Daoy (cell line): ENCODE results near the gene IPP. TPM values are rescaled to one million over a fixed set of nuclear protein-coding genes. Genes with fewer than 3 reads are reported as not detected.
"Not testable (repeated sequence)": the region's sequence is repeated elsewhere in the genome, so short reads cannot be mapped to it uniquely, and the experiment has no call there.

Experiments used
- DNase-seq: peaks from one replicate; pipeline ENCODE4 v3.0.0-alpha.2; 2015; ENCODE audit warnings: low read depth
- total RNA-seq: library from RNA; depleted of rRNA; stranded (reverse); fragments of >200 nt; shearing (Covaris generic); gene quantifications from 2 replicates; pipeline ENCODE4 v1.2.3, GENCODE V29; 2014; rRNA removed

Gene IPP
- 9.0 and 9.7 TPM in 2 replicates for total RNA-seq

DNA sequence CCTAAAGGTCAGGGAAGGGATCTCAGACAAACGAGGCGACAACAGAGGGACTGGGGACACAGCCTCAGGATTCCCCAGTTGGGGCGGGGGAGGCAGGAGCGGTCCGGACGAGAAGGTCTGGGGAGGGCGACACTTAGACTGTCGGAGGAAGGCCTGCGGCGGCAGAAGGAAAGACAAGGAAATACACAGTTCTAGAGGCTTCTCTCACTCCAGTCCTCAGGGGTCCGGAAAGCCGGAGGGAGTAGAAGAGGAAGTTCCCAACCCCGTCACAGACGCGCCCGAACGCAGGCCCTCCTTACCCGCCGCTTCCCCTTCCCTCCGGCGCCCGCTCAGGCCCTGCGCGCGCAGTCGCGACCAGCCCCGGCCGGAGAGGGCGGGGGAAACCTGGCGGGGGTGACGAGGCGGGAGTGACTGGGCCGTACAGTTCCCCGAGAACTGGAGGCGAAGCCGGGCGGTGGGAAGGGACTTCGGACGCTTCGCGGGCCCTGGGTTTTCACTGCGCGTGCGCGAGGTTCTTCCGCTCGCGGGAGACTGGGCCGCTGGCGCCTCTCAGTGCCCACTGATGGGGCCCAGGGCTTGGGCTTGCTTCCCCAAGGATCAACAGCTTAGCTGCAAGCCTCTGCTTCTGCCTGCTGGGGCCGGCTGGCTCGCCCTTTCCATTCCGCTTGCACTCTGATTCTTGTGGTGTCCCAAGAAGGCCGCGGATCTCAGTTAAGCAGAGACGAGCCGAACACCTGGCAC, at the start of gene IPP:
TSS of gene IPP (minus strand) at position 356 of the 741 bp plus-strand sequence. CDS start 4,242 bp downstream, outside the sequence.
- peak; percentile 98 for DNase-seq

DNA sequence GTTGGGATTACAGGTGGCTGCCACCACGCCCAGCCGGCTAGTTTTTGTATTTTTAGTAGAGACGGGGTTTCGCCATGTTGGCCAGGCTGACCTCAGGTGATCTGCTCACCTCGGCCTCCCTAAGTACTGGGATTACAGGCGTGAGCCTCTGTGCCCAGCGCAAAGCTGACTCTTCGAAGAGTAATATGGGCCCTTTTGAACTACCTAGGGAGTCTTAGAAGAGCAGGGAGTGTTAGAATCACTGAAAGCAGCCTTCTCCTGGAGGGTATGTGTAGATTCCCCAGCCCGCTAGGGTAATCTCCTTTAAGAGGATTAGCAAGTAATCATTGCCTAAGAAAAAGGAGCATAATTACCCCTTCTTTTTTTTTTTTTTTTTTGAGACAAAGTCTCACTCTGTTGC, 46.5 kb upstream of the IPP start:
- no peak for DNase-seq

DNA sequence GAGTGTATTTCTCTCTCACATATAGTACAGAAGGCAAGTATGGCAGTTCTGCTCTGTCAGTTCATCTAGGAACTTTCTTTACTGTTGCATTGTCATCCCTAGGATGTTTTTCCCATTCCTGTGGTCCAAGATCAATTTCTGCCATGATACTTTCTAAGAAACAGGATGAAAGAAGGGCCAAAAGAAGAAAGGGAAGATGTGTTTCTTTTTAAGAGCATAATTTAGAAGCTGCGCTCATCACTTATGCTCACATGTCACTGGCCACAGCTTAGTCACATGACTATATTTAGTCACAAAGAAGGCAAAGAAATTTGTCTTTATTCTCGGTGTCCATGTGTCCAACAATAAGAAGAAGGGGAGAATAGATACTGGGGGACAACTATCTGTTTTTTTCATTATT, 45.9 kb upstream of the IPP start:
- no peak for DNase-seq

DNA sequence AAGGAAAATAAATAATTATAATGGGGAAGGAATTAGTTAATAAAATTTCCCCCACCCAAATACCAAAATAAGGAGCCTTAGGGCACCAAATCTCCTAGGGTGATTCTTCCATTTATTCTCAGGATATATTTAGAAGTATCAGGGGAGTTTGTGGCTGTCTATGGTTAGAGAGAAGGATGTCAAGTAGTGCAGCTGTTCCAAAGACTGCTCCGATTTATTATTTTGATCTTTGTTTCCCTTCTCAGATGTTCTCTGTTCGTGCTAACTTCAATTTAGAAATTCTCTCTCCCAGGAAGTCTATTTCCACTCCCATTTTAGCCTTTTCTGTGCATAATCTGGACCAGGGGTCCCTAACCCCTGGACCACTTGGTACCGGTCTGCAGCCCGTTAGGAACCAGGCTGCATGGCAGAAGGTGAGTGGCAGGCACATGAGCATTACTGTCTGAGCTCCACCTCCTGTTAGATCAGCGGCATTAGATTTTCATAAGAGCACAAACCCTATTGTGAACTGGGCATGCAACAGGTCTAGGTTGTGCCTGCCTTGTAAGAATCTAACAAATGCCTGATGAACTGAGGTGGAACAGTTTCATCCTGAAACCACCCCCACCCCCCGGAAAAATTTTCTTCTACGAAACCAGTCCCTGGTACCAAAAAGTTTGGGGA, 43.6 kb upstream of the IPP start:
- no peak for DNase-seq

DNA sequence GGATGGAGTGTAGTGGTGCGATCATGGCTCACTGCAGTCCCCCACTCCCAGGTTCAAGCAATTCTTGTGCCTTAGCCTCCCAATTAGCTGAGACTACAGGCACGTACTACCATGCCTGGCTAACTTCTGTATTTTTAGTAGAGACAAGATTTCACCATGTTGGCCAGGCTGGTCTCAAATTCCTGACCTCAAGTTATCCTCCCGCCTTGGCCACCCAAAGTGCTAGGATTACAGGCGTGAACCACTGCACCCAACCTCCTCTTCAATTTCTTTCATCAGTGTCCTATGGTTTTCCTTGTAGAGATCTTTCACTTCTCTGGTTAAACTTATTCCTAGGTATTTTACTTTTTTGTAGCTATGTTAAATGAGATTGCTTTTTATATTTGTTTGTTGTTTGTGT, 42.3 kb upstream of the IPP start:
- no peak for DNase-seq

DNA sequence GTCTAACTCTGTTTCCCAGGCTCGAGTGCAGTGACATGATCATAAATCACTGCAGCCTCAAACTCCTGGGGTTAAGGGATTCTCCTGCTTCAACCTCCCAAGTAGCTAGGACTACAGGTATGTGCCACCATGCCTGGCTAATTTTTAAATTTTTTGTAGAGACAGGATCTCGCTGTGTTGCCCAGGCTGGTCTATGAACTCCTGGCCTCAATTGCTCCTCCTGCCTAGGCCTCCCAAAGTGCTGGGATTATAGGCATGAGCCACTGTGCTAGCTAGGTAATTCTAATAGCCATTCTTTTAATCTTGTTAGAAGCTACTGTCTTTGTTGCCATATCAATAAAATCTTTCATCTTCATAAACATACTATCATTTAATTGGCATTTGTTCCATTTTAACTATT, 39.1 kb upstream of the IPP start:
- no peak for DNase-seq

DNA sequence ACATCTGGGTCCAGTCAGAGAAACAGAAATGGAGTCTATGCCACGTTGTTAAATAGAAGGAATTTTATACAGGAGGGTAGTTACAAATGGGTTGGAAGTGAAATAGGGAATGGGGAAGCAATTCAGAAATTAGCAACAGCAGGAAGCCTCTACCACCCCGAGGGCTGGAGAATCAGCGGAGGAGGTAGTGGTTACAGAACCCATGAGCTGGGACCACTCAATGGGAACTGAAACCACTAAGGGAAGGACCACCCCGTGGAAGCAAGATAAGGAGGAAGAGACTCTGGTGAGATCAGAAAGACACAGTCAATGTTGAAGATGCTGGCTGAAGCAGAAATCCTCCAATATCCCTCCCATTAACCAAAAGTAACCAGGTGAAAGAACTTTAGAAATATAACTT, 37.5 kb upstream of the IPP start:
- no peak for DNase-seq

DNA sequence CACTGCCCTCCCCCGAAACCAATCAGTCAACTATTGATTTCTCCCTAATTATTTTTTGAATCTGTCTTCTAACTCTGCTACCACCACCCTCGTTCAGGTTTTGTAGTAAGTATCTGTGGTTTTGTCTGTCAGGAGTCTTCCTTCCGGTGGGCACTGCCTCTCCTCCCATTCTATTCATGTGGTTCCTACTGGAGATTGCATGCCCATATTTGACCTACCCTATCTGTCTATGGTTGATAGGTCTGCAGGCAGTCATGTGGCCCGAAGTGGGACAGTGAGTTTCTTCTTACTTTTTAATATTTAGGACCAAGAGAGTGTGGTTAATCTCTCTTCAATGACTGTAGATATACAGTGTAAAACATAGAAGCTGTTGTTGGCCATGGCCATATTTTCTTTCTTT, 35.1 kb upstream of the IPP start:
- DNase-seq: no peak

DNA sequence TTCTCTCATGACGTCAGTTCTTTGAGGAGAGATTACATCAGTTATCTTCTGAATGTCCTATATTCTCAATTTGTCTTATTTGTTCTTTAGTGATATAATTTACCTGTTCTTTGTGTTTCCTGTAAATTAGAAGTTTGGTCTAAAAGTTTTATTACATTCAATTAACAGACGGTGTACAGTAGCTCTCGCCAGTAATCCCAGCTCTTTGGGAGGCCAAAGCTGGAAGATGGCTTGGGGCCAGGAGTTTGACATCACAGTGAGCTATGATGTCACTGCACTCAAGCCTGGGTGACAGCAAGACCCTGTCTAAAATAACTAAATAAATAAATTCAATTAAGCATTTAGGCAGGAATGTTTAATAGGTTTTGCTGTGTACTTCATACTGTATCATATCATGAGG, 25.3 kb upstream of the IPP start:
- no peak for DNase-seq

DNA sequence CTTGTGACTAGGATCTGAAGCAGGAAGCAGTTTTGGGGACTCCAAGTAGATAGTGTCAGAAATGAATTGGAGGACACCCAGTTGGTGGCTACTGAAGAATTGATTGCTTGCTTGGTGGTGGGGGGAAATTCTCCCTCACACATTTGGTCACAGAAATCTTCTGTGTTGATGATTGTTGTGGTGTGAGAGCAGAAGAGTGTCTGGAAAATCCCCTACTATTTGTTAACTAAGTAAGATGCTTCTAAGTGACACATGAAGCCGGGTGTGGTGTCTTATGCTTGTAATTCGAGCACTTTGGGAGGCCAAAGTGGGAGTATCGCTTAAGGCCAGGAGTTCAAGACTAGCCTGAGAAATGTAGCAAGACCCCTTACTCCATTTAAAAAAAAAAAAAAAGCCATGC, 22.5 kb upstream of the IPP start:
- no peak for DNase-seq

DNA sequence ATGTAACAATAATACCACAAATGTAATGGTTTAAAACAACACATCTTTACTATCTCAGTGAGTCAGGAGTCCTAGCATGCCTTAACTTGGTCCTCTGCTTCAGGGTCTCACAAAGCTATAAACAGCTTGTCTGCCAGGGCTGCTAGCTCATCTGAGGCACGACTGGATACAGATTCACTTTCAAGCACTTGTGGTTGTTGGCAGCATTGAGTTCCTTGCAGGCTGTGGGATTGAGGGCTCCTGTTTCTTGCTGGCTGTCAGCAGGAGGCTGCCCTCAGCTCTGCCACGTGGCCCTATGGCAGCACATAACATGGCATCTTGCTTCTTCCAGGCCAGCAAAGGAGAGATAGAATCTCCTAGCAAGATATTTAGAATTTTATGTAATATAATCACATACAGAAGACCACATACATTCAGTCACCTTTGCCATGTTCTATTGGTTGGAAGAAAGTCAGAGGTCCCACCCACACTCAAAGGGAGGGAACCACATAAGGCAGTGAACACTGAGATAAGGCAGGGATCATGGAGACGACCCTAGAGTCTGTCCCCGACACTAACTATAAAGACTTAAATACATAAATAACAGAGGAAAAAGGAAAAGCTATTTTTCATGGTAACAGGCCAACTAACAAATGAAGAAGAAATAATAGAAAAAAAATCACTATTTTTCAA, 18.9 kb upstream of the IPP start:
- DNase-seq: peak; percentile 81

DNA sequence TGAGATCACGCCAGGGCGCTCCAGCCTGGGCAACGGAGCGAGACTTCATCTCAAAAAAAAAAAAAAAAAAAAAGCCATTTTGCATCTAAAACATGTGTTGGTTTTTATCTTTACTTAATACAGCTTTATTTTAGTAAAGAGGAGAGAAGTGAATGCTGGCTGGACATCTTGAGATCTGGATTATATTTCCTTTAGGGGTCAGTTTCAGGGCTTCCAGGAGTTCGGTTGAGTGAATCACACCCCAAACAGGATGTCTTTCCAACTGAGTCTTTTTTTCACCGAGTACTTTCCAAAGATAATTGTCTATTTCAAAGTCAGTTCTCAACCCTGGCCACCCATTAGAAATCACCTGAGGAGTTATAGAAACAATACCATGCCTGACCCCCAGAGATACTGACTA, 16.6 kb upstream of the IPP start:
- peak; percentile 60 for DNase-seq

DNA sequence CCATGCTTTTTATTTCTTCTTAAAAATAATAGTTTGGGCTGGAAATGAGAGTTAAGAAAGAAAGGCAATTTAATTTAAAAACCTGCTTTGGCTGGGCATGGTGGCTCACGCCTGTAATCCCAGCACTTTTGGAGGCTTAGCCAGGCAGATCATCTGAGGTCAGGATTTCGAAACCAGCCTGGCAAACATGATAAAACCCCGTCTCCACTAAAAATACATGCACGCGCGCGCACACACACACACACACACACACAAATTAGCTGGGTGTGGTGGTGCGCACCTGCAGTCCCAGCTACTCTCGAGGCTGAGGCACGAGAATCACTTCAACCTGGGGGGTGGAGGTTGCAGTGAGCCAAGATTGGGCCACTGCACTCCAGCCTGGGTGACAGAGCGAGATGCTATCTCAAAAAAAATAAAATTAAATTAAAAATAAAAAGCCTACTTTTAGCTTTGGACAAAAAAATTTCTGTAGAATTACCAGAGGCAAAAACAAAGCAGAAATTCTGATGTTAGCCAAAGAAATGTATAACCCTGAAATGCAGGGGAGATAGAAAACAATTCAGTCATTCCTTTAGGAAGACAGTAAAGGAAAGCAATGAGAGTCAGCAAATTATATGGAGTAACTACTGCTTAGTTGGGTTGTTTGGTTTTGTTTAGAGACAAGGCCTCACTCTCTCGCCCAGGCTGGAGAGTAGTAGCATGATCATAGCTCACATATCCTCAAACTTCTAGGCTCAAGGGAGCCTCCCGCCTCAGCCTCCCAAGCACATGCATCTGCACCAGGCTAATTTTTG, 15.7 kb upstream of the IPP start:
- DNase-seq: no peak

DNA sequence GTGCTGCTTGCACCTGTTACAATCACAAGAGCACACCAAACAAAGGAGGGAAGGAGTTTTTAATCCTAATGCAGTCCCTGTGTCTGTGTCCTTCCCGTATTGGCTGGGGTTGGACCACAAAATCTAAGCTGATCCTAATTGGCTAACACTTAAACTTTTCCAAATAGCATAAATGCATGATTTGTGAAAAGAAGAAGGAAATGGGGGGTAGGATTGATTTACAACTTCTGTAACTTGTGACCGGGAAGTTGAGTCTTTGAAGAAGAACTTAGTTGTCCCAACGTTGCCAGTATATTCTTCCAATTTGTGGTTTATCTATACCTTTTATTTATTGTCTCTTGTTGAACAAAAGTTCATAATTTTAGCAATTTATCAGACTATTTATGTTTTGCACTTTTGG, 11.8 kb upstream of the IPP start:
- no peak for DNase-seq

DNA sequence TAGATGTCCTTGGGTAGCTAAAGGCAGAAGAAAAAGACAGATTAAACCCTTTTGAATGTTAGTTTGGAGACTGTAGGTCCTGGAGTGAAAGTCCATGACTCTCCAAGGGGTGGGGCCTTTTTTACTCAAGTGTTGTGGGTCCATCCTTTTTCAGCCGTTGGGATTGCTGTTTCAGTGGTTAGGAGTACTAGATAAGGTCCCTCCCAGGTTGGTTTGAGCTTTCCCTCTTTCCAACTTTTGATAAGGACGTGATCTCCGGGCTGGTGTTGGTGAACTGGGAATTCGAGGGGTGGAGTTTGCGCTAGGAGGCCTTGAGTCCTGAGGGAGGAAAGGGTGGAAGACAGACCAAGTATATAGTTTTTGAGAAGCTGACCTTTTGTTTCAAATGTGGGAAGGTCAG, 5.2 kb upstream of the IPP start:
- DNase-seq: no peak

DNA sequence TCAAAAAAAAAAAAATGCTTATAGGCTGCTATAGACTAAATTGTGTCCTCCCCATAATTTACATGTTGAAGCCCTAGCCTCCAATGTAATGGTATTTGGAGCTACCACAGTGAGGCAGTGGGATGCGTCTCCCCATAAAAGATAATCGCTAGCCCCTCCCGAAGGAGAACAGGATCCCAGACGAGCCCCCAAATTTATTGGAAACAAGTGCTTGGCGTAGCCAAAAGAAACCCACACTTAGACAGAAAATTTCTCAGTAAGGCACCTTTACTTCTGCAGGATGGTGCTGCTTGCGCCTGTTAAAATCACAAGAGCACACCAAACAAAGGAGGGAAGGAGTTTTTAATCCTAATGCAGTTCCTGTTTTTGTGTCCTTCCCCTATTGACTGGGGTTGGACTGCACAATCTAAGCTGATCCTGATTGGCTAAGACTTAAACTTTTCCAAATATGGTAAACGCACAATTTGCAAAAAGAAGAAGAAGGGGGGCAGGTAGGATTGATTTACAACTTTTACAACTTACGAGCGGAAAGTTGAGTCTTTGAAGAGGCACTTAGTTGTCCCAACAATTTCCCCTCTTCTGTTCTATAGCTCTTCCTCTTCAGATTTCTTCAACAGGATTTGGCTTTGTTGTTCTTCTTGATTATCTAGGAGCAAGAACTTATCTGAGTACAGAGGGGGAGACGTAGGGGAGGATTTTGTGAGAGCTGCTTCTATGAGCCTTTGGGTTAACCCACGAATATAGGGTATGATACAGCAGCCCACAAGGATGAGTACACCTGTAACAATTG, 3.0 kb upstream of the IPP start:
- DNase-seq: no peak

DNA sequence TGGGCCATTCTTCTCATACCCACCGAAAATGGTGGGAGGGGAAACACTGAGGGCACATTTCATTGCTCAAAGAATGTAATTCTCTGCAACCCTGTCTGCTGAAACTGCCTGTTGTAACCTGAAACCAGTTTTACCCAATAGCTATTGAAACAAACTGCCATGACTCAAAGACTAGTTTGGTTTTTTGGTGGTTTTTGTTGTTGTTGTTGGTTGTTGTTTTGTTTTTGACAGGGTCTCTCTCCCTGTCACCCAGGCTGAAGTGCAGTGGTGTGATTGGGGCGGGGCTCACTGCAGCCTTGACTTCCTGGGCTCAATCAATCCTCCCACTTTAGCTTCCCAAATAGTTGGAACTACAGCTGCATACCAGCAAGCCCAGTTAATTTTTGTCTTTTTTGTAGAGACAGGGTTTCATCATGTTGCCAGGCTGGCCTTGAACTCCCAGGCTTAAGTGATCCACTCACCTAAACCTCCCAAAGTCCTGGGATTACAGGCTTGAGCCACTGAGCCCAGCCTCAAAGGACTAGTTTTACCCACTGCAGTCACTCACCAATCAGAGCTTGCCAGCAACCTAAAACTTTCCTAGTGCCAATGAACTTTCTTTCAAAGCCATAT, 2.1 kb upstream of the IPP start:
- DNase-seq: no peak

DNA sequence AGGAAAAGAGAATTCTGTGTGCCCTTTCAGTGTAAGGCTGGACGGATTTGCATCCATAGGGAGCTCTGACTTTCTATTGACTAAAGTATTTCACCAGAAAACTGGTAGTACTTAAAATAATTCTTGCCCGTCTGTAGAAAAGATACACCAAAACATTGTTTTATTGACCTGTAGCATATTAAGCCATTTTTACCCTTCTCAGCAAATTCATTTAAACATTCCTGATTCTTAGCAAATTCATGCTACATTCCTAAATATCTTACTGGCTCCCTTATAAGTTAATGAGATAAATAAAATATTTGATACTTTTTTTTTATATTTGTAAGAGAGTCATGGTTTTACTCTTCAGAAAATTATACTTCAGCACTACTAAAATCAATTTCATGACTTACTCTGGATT, 1.6 kb upstream of the IPP start:
- DNase-seq: no peak

DNA sequence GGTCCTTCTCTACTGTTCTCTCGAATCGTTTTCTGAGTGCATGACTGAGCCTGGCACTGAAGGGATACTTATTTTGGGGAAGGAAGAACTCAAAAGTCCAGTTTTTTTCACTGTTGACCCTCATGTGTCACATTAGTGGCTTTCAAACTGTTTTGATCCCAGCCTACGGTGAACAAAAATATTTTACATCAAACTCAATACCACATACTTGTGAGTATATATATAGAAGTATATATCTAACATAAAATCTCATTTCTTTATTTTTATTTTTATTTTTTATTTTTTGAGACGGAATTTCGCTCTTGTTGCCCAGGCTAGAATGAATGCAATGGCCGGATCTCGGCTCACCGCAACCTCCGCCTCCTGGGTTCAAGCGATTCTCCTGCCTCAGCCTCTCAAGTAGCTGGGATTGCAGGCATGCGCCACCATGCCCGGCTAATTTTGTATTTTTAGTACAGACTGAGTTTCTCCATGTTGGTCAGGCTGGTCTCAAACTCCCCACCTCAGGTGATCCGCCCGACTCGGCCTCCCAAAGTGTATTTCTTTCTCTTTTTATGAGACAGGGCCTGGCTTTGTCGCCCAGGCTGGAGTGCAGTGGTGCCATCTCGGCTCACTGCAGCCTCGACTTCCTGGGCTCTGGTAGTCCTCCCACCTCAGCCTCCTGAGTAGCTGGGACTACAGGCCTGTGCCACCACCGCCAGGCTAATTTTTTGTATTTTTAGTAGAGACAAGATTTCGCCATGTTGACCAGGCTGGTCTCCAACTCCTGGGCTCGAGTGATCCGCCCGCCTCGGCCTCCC, 786 bp upstream of the IPP start:
- DNase-seq: not testable (repeated sequence)

DNA sequence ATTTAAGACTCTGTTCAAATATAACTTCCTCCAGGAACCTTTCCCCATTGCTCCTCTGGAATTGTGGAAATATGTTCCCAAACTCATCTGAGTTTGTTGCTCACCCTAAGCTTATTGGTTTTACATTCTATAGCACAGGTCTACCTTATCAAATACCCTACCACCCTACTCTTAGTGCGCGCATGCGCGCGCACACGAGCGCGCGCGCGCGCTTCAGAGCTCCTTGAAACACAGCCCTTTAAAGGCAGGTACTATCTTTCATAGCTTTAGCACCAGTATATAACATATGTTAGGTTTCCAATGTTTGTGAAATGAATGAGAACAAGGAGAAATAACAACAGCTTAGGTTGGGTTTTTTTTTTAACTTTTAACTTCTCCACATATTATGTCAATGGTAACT, 3.5 kb downstream of the IPP start:
- DNase-seq: no peak
